ENCODE results near the gene CCRL2. TPM values are rescaled to one million over a fixed set of nuclear protein-coding genes. Genes with fewer than 3 reads are reported as not detected.
"Not testable (repeated sequence)": the region's sequence is repeated elsewhere in the genome, so short reads cannot be mapped to it uniquely, and the experiment has no call there.

CCRL2 gene
- total RNA-seq, 2 experiments from 2014 or later = 0.81 to 0.89 TPM

DNA sequence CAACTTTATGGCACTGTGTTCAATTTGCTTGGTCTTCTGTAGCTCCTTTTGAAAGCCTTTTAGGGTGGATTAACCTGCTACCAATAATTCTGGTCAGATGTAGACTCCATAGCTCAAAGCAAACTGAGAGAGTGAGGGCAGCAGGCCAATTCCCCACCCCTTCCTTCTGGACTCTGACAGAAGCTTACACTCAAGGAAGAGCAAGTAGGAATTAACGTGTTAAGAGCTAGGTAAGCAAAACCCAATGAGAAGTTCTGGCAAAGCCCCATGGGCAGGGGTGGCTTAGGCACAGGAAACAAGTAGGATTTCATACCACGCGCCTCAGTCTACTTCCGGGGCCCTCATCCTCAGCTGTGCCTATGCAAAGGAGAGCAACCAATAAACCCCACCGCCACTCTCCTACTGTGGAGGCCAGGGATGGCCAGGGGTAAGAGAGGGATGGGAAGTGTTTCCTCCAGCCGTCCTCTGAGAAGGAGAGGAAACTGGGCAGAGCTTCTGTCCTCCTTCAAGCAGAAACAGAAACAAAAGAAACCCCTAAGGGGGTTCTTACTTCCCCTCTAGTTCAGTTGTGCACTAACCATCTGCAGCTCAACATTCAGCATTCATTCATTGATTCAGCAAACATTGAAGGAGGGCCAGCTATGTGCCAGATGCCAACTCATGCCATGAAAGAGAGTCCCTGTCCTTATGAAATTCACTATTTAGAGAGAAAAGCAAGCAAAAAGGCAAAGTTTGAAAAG, 23.7 kb upstream of the CCRL2 start:
- no peak for DNase-seq

GRCh38 chr3:46383951-46384330, 23.1 kb upstream of the CCRL2 start:
- Mint-ChIP-seq H3K4me1 (ENCODE audit: low read depth) (peaks cover 12% of the 10 kb centered on the region), H3K4me3 (no peak overlapping the region), H3K27me3 (ENCODE audit: low read depth) (no peaks in the 10 kb centered on the region), H3K36me3 (ENCODE audit: low read depth) (no peaks in the 10 kb centered on the region), H3K27ac (no peak overlapping the region), H3K9me3 (no peaks in the 10 kb centered on the region)
- intact Hi-C loops (cut with micrococcal nuclease) = no loop called here
- CTCF ChIA-PET = interaction anchor here (0.7 to 2.2 kb wide), 2 partner anchors 79 to 107 kb away, joined by 3 to 6 read pairs; no protein-coding TSS in a partner anchor
- no peak for DNase-seq

More for the DNA sequence above, 23.7 kb upstream of the CCRL2 start:
- no peaks in the 10 kb centered on the region for H3K27me3 Mint-ChIP-seq (ENCODE audit: low read depth)
- H3K4me3 Mint-ChIP-seq = no peak overlapping the region
- H3K9me3 Mint-ChIP-seq = no peaks in the 10 kb centered on the region
- H3K4me1 Mint-ChIP-seq (ENCODE audit: low read depth) = peaks cover 12% of the 10 kb centered on the region
- intact Hi-C loops (cut with micrococcal nuclease) = no loop called here
- CTCF ChIA-PET = interaction anchor here (0.7 to 2.2 kb wide), 4 partner anchors 10 to 116 kb away, joined by 3 to 7 read pairs (median 4); no protein-coding TSS in a partner anchor
- no peaks in the 10 kb centered on the region for H3K36me3 Mint-ChIP-seq (ENCODE audit: low read depth)
- no peak overlapping the region for H3K27ac Mint-ChIP-seq

- intact Hi-C loops (cut with micrococcal nuclease) = no loop called here
- no peak for DNase-seq
- CTCF ChIA-PET = interaction anchor here (1.4 to 1.6 kb wide), 2 partner anchors 9 to 103 kb away, joined by 4 read pairs; no protein-coding TSS in a partner anchor
- Mint-ChIP-seq H3K9me3 (no peaks in the 10 kb centered on the region), H3K36me3 (ENCODE audit: low read depth) (no peaks in the 10 kb centered on the region), H3K27me3 (ENCODE audit: low read depth) (no peaks in the 10 kb centered on the region), H3K27ac (no peak overlapping the region), H3K4me1 (ENCODE audit: low read depth) (peaks cover 6% of the 10 kb centered on the region), H3K4me3 (no peak overlapping the region)
Observed at GRCh38 chr3:46386205-46386604, 20.9 kb upstream of the CCRL2 start.

- H3K4me1 Mint-ChIP-seq (ENCODE audit: low read depth); H3K9me3 Mint-ChIP-seq; intact Hi-C loops (cut with micrococcal nuclease); H3K36me3 Mint-ChIP-seq (ENCODE audit: low read depth); DNase-seq; H3K27ac Mint-ChIP-seq; H3K4me3 Mint-ChIP-seq; H3K27me3 Mint-ChIP-seq (ENCODE audit: low read depth): not testable (repeated sequence)
- CTCF ChIA-PET = interaction anchor here (1.0 kb wide), 1 partner anchor 20 kb away, joined by 4 read pairs; no protein-coding TSS in a partner anchor
Observed at GRCh38 chr3:46388847-46389246, 18.2 kb upstream of the CCRL2 start.

DNA sequence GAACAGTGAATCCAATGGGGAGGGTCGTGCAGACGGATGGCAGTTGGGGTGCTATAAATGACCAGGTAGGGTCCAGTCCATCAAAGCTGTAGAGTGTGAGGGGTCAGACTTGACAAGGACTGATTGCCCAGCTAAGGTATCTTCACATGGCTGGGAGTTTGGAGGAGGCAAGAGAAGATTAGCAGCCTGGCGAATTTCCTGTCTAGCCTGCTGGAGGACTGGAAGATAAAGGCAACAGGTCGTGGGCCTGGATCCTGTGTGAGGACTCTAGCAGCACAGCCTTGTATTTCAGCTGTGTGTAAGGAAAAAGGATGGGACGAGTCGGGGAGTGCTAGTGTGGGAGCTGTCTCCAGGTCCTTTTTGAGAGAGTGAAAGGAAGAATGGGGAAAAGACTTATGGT, 17.8 kb upstream of the CCRL2 start:
- no peaks in the 10 kb centered on the region for H3K4me1 Mint-ChIP-seq (ENCODE audit: low read depth)
- H3K36me3 Mint-ChIP-seq (ENCODE audit: low read depth) = no peaks in the 10 kb centered on the region
- no peaks in the 10 kb centered on the region for H3K27me3 Mint-ChIP-seq (ENCODE audit: low read depth)
- CTCF ChIA-PET = interaction anchor here (0.9 to 1.0 kb wide), 2 partner anchors 21 to 310 kb away, joined by 3 to 4 read pairs; no protein-coding TSS in a partner anchor
- H3K9me3 Mint-ChIP-seq = no peaks in the 10 kb centered on the region
- intact Hi-C loops (cut with micrococcal nuclease) = no loop called here
- no peak overlapping the region for H3K4me3 Mint-ChIP-seq
- no peak for DNase-seq
- H3K27ac Mint-ChIP-seq = no peak overlapping the region

DNA sequence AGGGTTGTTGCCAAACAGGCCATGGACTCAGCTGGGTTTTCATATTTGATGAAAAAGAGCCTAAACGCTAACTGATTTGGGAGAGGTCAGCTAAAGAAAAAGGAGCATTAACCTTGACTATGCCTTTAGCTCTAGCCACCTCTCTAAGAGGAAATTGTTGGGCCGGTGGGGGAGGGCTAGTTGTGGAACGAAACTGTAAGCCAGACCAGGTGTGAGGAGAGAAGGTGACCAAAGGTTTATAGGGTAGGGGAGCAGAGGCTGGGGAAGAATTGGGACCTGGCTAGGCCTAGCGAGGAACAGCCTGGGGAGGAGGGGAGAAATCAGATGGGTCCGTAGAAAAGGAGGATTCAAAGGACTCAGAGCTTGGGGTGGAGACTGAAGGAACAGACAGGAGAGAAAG, 15.5 kb upstream of the CCRL2 start:
- CTCF ChIA-PET; H3K4me1 Mint-ChIP-seq (ENCODE audit: low read depth); H3K4me3 Mint-ChIP-seq; intact Hi-C loops (cut with micrococcal nuclease); H3K27ac Mint-ChIP-seq; H3K27me3 Mint-ChIP-seq (ENCODE audit: low read depth); H3K36me3 Mint-ChIP-seq (ENCODE audit: low read depth); H3K9me3 Mint-ChIP-seq; DNase-seq: not testable (repeated sequence)

GRCh38 chr3:46393011-46393410, 14.0 kb upstream of the CCRL2 start:
- Mint-ChIP-seq H3K9me3 (no peaks in the 10 kb centered on the region), H3K36me3 (ENCODE audit: low read depth) (no peaks in the 10 kb centered on the region), H3K4me3 (no peak overlapping the region), H3K27ac (no peak overlapping the region), H3K4me1 (ENCODE audit: low read depth) (no peaks in the 10 kb centered on the region), H3K27me3 (ENCODE audit: low read depth) (no peaks in the 10 kb centered on the region)
- intact Hi-C loops (cut with micrococcal nuclease) = no loop called here
- CTCF ChIA-PET = no interaction called here
- no peak for DNase-seq

DNA sequence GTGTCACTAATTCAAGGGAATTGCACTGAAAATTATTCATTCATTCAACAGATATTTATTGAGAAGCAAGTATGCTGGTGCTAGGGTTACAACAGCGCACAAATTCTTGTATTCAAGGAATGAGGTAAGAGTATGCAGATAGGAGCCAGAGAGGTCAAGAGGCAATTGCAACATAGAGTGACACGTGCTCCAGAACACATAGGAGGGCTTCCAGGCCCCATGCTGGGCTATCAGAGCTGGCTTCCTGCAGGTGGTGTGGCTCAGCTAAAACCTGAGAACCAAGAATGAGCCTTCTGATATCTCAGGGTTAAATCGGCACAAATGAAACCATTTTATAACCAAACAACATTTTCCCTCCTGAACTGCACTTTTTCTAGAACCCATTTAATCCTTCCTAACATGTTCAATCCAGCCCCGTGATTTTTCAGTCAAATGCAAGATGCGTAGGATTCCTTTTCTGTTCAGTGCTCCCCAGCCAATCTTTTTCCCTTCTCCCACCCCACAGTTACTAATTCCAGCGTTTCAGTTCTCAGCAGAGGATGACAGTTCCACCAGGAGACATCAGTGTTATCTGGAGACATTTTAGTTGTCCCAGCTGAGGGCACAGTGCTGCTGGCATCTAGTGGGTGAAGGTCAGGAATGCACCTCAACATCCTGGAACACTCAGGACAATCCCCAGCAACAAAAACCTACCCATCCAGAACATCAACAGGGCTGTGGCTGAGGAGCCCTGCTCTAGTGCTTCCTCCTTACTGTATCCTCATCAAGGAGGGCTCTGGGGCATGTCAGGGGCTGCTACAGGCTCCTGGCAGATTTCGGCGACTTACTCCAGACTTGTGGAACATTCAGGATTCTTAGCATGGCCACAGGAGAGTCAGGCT, 13.3 kb upstream of the CCRL2 start:
- no peak for DNase-seq
- Mint-ChIP-seq H3K4me3 (no peak overlapping the region), H3K36me3 (ENCODE audit: low read depth) (no peaks in the 10 kb centered on the region), H3K27ac (no peak overlapping the region), H3K27me3 (ENCODE audit: low read depth) (no peaks in the 10 kb centered on the region), H3K9me3 (no peaks in the 10 kb centered on the region), H3K4me1 (ENCODE audit: low read depth) (no peaks in the 10 kb centered on the region)
- intact Hi-C loops (cut with micrococcal nuclease) = no loop called here
- CTCF ChIA-PET = no interaction called here

DNA sequence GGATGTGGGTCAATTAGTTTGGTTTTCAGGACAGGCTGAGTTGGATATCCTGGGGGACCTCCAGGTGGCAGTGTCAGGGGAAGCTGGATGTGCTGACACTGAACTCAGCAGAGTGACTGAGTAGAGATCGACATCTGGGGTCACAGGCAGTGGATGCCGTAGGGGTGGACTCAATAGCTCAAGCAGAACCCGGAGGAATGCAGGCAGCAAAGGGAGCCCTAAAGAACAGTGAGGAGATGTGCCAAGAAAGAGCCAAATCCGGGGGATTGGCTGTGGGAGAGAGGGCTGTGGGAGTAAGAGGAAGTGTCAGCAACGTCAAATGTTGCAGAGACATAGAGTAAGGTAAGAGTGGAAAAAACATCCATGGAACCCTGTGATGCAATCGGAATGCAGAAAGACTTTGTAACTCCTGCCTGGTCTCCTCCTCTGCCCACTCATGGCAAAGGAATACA, 11.8 kb upstream of the CCRL2 start:
- Mint-ChIP-seq H3K27ac (no peak overlapping the region), H3K9me3 (no peaks in the 10 kb centered on the region), H3K4me3 (no peak overlapping the region), H3K36me3 (ENCODE audit: low read depth) (no peaks in the 10 kb centered on the region), H3K4me1 (ENCODE audit: low read depth) (no peaks in the 10 kb centered on the region), H3K27me3 (ENCODE audit: low read depth) (no peaks in the 10 kb centered on the region)
- intact Hi-C loops (cut with micrococcal nuclease) = no loop called here
- no peak for DNase-seq
- CTCF ChIA-PET = no interaction called here

DNA sequence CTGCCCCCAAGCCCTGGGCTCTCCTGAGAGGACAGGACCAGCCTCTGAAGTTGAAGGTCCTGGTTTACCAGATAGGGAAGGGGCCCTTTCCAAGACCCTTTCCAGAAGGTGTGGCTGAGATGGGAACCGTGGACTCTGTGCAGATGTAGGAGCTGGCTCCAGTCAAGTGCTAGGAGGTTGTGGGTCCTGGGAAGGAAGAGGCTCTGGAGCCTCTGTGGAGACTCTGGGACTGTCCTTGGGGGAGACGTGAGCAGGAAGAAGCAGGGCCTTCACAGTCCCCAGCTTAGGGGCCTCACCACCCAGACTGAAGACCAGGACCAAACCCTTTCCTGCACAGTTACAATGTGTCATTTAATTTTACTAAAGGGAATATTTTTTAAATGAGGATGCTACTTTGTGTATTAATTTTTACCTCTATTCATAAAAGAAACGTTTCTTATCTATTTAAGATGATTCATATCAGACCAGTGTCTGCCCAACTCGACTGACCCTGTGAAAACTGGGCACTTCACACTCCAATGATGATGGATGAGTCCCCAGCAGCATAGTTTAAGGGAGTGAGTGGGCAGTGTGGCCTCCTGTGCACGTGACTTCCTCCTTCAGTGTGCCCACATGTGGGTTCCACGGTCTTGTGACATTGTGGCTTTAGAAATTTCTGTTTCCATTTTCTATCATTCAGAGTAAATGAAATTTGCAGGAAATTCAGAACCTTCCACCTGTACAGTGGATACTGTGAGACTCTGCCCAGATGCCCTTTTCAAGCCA, 11.1 kb upstream of the CCRL2 start:
- CTCF ChIA-PET = interaction anchor here (1.5 kb wide), 1 partner anchor 18 kb away, joined by 3 read pairs; no protein-coding TSS in a partner anchor
- intact Hi-C loops (cut with micrococcal nuclease) = no loop called here
- no peak for DNase-seq
- no peaks in the 10 kb centered on the region for H3K36me3 Mint-ChIP-seq (ENCODE audit: low read depth)
- H3K27me3 Mint-ChIP-seq (ENCODE audit: low read depth) = no peaks in the 10 kb centered on the region
- H3K27ac Mint-ChIP-seq = no peak overlapping the region
- H3K4me1 Mint-ChIP-seq (ENCODE audit: low read depth) = no peaks in the 10 kb centered on the region
- no peak overlapping the region for H3K4me3 Mint-ChIP-seq
- H3K9me3 Mint-ChIP-seq = no peaks in the 10 kb centered on the region

DNA sequence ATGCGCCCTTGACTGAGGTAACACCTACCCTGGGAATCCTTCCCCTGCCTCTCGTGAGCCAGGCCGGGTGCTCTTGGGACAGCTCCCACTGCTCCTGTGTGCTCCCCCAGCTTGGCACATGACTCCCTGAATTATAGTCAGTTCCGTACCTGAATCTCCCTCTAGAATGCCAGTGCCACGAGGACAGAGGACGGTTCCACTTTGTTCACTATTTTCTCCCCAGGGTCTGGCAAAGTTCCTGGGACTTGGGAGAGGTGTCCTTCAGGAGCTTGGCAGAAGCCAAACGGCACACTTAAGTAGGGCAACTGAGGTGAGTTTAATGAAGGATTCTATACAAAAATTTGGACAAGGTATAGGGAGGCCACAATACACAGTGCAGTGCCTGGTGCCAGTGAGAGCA, 9.9 kb upstream of the CCRL2 start:
- intact Hi-C loops (cut with micrococcal nuclease) = no loop called here
- no peak overlapping the region for H3K27ac Mint-ChIP-seq
- no peaks in the 10 kb centered on the region for H3K9me3 Mint-ChIP-seq
- no peak for DNase-seq
- CTCF ChIA-PET = interaction anchor here (1.5 kb wide), 1 partner anchor 19 kb away, joined by 3 read pairs; no protein-coding TSS in a partner anchor
- H3K36me3 Mint-ChIP-seq (ENCODE audit: low read depth) = no peaks in the 10 kb centered on the region
- no peaks in the 10 kb centered on the region for H3K4me1 Mint-ChIP-seq (ENCODE audit: low read depth)
- no peaks in the 10 kb centered on the region for H3K27me3 Mint-ChIP-seq (ENCODE audit: low read depth)
- H3K4me3 Mint-ChIP-seq = no peak overlapping the region

All from activated naive CD4-positive, alpha-beta T cell treated with anti-CD3 and anti-CD28 coated beads for 36 hours (primary cell).